WTC11 (cell line): Measurements from ENCODE around the gene TP63.

Experiments used
- ATF3 ChIP-seq: sonication (generic); formaldehyde crosslinking; conservative IDR thresholded peaks from 2 replicates; pipeline ENCODE4 v1.8.1; 2022; ENCODE audit warnings: mild to moderate bottlenecking, missing genetic modification reagents
- CTCF ChIP-seq: fragments of 200-600 bp; IDR thresholded peaks from 2 replicates; pipeline ENCODE4 v1.8.0; 2022; ENCODE audit warnings: antibody characterized with exemption
- GTF2I ChIP-seq: fragments of 250-450 bp; sonication (Bioruptor Pico); conservative IDR thresholded peaks from 2 replicates; pipeline ENCODE4 v1.4.0; 2021; ENCODE audit warnings: mild to moderate bottlenecking
- MYBL2 ChIP-seq: sonication (generic); formaldehyde crosslinking; IDR thresholded peaks from 2 replicates; pipeline ENCODE4 v1.8.1; 2023; ENCODE audit warnings: mild to moderate bottlenecking, moderate library complexity, missing genetic modification reagents
- STAT6 ChIP-seq: sonication (generic); formaldehyde crosslinking; conservative IDR thresholded peaks from 2 replicates; pipeline ENCODE4 v1.8.1; 2023; ENCODE audit warnings: mild to moderate bottlenecking, low read depth, missing genetic modification reagents, moderate library complexity
- ZNF232 ChIP-seq: sonication (generic); formaldehyde crosslinking; IDR thresholded peaks from 2 replicates; pipeline ENCODE4 v1.8.0; 2022; ENCODE audit warnings: mild to moderate bottlenecking, missing genetic modification reagents
- ZNF281 ChIP-seq: sonication (generic); formaldehyde crosslinking; IDR thresholded peaks from 2 replicates; pipeline ENCODE4 v1.8.0; 2023; ENCODE audit warnings: mild to moderate bottlenecking, missing genetic modification reagents

GRCh38 chr3:189726277-189726676, 95.1 kb downstream of the TP63 start:
- TF ChIP-seq STAT6 (CRISPR knock-in tag), result no peak
- TF ChIP-seq ZNF281, result no peak
- TF ChIP-seq MYBL2 (CRISPR knock-in tag), result no peak
- no peak for TF ChIP-seq ATF3 (CRISPR knock-in tag)
- no peak for TF ChIP-seq CTCF
- TF ChIP-seq GTF2I, result no peak
- no peak for TF ChIP-seq ZNF232
